MCF 10A (cell line): Measurements from ENCODE around the gene SLC38A2. TPM values are rescaled to one million over a fixed set of nuclear protein-coding genes. Genes with fewer than 3 reads are reported as not detected.

ENCODE experiments used
- BruUV-seq: library from RNA; stranded (reverse); fragments of 400-500 nt; replicated peaks from 2 replicates; lab custom pipeline; 2021; lab: Mats Ljungman, UMichigan
- CTCF ChIA-PET: fragments of 300-600 bp; sonication (Branson Sonifier 250); formaldehyde crosslinking; extraction: SDS; loops from one replicate; lab custom pipeline; 2021; ENCODE audit warnings: antibody characterized with exemption, inconsistent platforms; lab: Yijun Ruan, JAX
- POLR2A ChIA-PET: fragments of 300-600, 350-650 bp; sonication (Branson Sonifier 250); formaldehyde crosslinking; extraction: SDS; loops from one replicate; lab custom pipeline; 2020; ENCODE audit warnings: antibody characterized with exemption, inconsistent platforms; lab: Yijun Ruan, JAX
- DNase-seq: peaks from one replicate; pipeline ENCODE4 v3.0.0-alpha.2; 2018; ENCODE audit not compliant: unreplicated experiment
- H3K27ac Mint-ChIP-seq: one replicate; pipeline ENCODE4 v1.8.0; 2022; ENCODE audit warnings: mild to moderate bottlenecking, low read depth, mixed read lengths; ENCODE audit not compliant: unreplicated experiment
- H3K27me3 Mint-ChIP-seq: one replicate; pipeline ENCODE4 v1.8.0; 2022; ENCODE audit warnings: mixed read lengths; ENCODE audit not compliant: insufficient read depth, unreplicated experiment
- H3K36me3 Mint-ChIP-seq: one replicate; pipeline ENCODE4 v1.8.0; 2022; ENCODE audit warnings: mild to moderate bottlenecking, moderate library complexity, mixed read lengths; ENCODE audit not compliant: insufficient read depth, unreplicated experiment
- H3K4me1 Mint-ChIP-seq: one replicate; pipeline ENCODE4 v1.8.0; 2022; ENCODE audit warnings: mixed read lengths; ENCODE audit not compliant: insufficient read depth, unreplicated experiment
- H3K4me3 Mint-ChIP-seq: one replicate; pipeline ENCODE4 v1.8.0; 2022; ENCODE audit warnings: mild to moderate bottlenecking, moderate library complexity, mixed read lengths; ENCODE audit not compliant: unreplicated experiment
- H3K9me3 Mint-ChIP-seq: one replicate; pipeline ENCODE4 v1.8.0; 2022; ENCODE audit warnings: mixed read lengths; ENCODE audit not compliant: unreplicated experiment
- CTCF ChIP-seq: fragments of 200-600 bp; IDR thresholded peaks from one replicate; pipeline ENCODE4 v1.8.0; 2022; ENCODE audit warnings: antibody characterized with exemption, mild to moderate bottlenecking; ENCODE audit not compliant: unreplicated experiment
- intact Hi-C: fragments of 100-400 bp; cut with micrococcal nuclease; formaldehyde crosslinking; loops from 2 replicates; pipeline ENCODE4 v1.14.1; 2022
- total RNA-seq: library from RNA; stranded (reverse); gene quantifications from 2 replicates; pipeline ENCODE4 v1.2.3, GENCODE V29; 2022

SLC38A2 gene
- total RNA-seq, 1 experiment from 2014 or later = 1,070 TPM

GRCh38 chr12:46374310-46374709, 1.7 kb upstream of the SLC38A2 start:
- no peak for TF ChIP-seq CTCF
- Mint-ChIP-seq H3K4me1 (peaks cover 12% of the 10 kb centered on the region), H3K36me3 (peaks cover 41% of the 10 kb centered on the region), H3K9me3 (no peaks in the 10 kb centered on the region), H3K27ac (no peak overlapping the region), H3K27me3 (no peaks in the 10 kb centered on the region), H3K4me3 (peak overlapping the region; percentile 93)
- DNase-seq = no peak
- ChIA-PET CTCF (interaction anchor here (1.0 to 1.5 kb wide), 2 partner anchors 178 to 302 kb away, joined by 3 read pairs; no protein-coding TSS in a partner anchor), POLR2A (interaction anchor here (0.6 to 15.1 kb wide), 8 partner anchors 7 to 304 kb away, joined by 3 to 302 read pairs (median 4); partner anchors contain the start of gene SLC38A2)
- no TSS peak for BruUV-seq
- intact Hi-C loops = loop anchor here (5.0 kb wide), 3 partner anchors 222 to 648 kb away; no protein-coding TSS in a partner anchor

GRCh38 chr12:46373301-46374296, 1.0 kb upstream of the SLC38A2 start:
- TF ChIP-seq CTCF = no peak
- peak overlapping the region; percentile 93 for H3K4me3 Mint-ChIP-seq
- intact Hi-C loops = loop anchor here (1.0 to 5.0 kb wide), 4 partner anchors 57 to 649 kb away; no protein-coding TSS in a partner anchor

GRCh38 chr12:46371718-46372543, 642 bp downstream of the SLC38A2 start:
- TSS peak; percentile 77 for BruUV-seq

More at GRCh38 chr12:46373301-46374296, 1.0 kb upstream of the SLC38A2 start:
- DNase-seq = peak; percentile 48
- BruUV-seq = TSS peak; percentile 32
- peaks cover 12% of the 10 kb centered on the region for H3K4me1 Mint-ChIP-seq
- peaks cover 48% of the 10 kb centered on the region for H3K36me3 Mint-ChIP-seq
- H3K27me3 Mint-ChIP-seq = no peaks in the 10 kb centered on the region
- CTCF ChIA-PET = interaction anchor here (0.5 to 1.1 kb wide), 7 partner anchors 9 to 1321 kb away, joined by 3 to 5 read pairs (median 3); partner anchors contain the start of gene SCAF11
- peak overlapping the region; percentile 98 for H3K27ac Mint-ChIP-seq
- no peaks in the 10 kb centered on the region for H3K9me3 Mint-ChIP-seq
- POLR2A ChIA-PET = interaction anchor here (0.6 to 15.1 kb wide), 33 partner anchors 6 to 383 kb away, joined by 3 to 497 read pairs (median 4); partner anchors contain the start of genes SLC38A1 and SLC38A2

More at GRCh38 chr12:46371718-46372543, 642 bp downstream of the SLC38A2 start:
- Mint-ChIP-seq H3K9me3 (no peaks in the 10 kb centered on the region), H3K36me3 (peaks cover 65% of the 10 kb centered on the region), H3K27ac (peak overlapping the region; percentile 98), H3K4me1 (peaks cover 12% of the 10 kb centered on the region), H3K27me3 (no peaks in the 10 kb centered on the region), H3K4me3 (peak overlapping the region; percentile 93)
- intact Hi-C loops = loop anchor here (1.0 to 5.0 kb wide), 8 partner anchors 11 to 650 kb away; partner anchors contain the start of gene SLC38A1
- CTCF ChIA-PET = interaction anchor here (0.6 to 2.1 kb wide), 7 partner anchors 10 to 381 kb away, joined by 3 to 11 read pairs (median 4); no protein-coding TSS in a partner anchor
- POLR2A ChIA-PET = interaction anchor here (0.6 to 12.5 kb wide), 49 partner anchors 8 to 1342 kb away, joined by 3 to 497 read pairs (median 6); partner anchors contain the start of genes SCAF11 and SLC38A1
- no peak for TF ChIP-seq CTCF
- peak; percentile 68 for DNase-seq
